ENCODE measurements around the gene GMCL1.

DNA sequence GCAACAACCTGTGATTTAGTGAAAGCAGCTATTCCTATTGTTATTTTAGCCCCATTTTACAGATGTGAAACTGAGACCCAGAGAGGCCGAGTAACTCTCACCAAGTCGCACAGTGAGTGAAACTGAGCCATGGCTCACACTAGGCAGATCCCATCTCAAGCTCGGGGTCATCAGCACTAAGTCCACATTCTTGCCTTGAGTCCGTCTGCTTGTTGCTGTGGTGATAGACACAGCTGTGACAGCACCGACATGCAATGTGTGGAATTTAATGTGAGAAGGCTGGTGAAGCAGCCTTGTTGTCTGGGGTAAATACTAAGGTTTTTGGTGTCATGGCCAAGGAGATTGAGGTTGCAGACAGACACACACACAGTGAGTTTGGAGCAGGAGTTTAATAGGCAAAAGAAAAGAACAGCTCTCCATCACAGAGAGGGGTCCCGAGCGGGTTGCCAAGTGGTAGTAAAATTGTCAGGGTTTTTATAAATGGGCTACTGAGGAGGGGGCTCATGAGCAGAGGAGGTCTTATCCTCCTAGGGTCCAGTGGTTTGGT, 40.2 kb upstream of the GMCL1 start:
- TF ChIP-seq, protein P1, sequence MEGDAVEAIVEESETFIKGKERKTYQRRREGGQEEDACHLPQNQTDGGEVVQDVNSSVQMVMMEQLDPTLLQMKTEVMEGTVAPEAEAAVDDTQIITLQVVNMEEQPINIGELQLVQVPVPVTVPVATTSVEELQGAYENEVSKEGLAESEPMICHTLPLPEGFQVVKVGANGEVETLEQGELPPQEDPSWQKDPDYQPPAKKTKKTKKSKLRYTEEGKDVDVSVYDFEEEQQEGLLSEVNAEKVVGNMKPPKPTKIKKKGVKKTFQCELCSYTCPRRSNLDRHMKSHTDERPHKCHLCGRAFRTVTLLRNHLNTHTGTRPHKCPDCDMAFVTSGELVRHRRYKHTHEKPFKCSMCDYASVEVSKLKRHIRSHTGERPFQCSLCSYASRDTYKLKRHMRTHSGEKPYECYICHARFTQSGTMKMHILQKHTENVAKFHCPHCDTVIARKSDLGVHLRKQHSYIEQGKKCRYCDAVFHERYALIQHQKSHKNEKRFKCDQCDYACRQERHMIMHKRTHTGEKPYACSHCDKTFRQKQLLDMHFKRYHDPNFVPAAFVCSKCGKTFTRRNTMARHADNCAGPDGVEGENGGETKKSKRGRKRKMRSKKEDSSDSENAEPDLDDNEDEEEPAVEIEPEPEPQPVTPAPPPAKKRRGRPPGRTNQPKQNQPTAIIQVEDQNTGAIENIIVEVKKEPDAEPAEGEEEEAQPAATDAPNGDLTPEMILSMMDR (IDR thresholded peaks at IDR 0.05): no peak
- TF ChIP-seq POLR2A (IDR thresholded peaks at IDR 0.05) (no peak), EP300 (IDR thresholded peaks at IDR 0.05) (no peak)
